Measurements from ENCODE around the gene DPH3. TPM values are rescaled to one million over a fixed set of nuclear protein-coding genes. Genes with fewer than 3 reads are reported as not detected.

DPH3 gene
- total and polyA plus RNA-seq, 10 of the 15 experiments (the other 5 are each of a cell fraction or from before 2014, with no cell fraction given): 10.8 to 71.8 (median 23.4) TPM

DNA sequence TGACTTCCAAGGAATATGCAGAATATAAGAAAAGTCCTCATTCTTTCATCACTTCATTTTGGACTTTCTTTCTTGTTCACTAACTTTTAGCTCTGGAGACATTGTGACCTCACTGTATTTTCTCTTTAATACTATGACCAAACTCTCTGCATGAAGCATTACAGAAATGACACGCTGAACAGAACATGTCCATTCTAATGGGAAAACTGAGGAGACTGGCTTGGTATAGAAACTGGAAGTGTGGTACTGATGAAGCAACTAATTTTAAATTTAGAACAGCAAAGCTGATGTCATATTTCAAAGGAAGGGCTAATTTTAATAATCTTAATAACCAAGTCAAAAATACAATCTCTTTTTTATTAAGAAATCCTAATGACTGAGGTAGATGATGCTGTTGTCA lies 4.7 kb downstream of the DPH3 start:
- no peak for ATAC-seq
- in situ Hi-C loops (cut with MboI) (no loop called here), intact Hi-C loops (cut with micrococcal nuclease; ENCODE audit: unreplicated experiment) (loop anchor here (10.0 kb wide), 1 partner anchor 975 kb away; no protein-coding TSS in a partner anchor)
- WGBS (ENCODE audit: insufficient coverage, insufficient replicate concordance, low lambda C conversion rate, missing lambda C conversion rate): 58% methylated on average over 1 of the region's 1 CpG
- BruUV-seq (replicated peaks): no TSS peak
- DNase-seq (ENCODE audit: low read depth, low spot score): no peak
- Histone ChIP-seq H3K27ac (ENCODE audit: control insufficient read depth, insufficient read depth) (no peak overlapping the region), H3K4me2 (ENCODE audit: control insufficient read depth, insufficient read depth) (no peak overlapping the region), H3K4me1 (ENCODE audit: control insufficient read depth, insufficient read depth, low read length) (no peaks in the 10 kb centered on the region; the same call in 1 of the 2 replicates), H3K79me2 (ENCODE audit: control insufficient read depth, insufficient read depth, low read length) (peaks cover 21% of the 10 kb centered on the region), H4K20me1 (ENCODE audit: control insufficient read depth, insufficient read depth) (no peaks in the 10 kb centered on the region), H3K36me3 (ENCODE audit: control insufficient read depth in 2 of 2, insufficient read depth in 2 of 2, low read length in 1 of 2) (peaks cover 0 to 2% of the 10 kb centered on the region in 2 experiments; a peak in 2 of 4 replicates), H3K9ac (ENCODE audit: control insufficient read depth, insufficient read depth, low read length) (no peak overlapping the region), H3K27me3 (replicated peaks in 1 of 2; ENCODE audit: control insufficient read depth in 2 of 2, insufficient read depth in 2 of 2, low read length in 1 of 2) (no peaks in the 10 kb centered on the region), H3K4me3 (no peak overlapping the region), H2AFZ (ENCODE audit: control insufficient read depth, low read depth, low read length) (no peak overlapping the region), H3K9me3 (replicated peaks; ENCODE audit: control insufficient read depth, insufficient read depth, low read length) (no peaks in the 10 kb centered on the region)
- FAIRE-seq: no peak
- RAD21 ChIA-PET (ENCODE audit: unreplicated experiment): no interaction called here
- SMC1A ChIA-PET (ENCODE audit: uncharacterized antibody, unreplicated experiment): no interaction called here
- CTCF ChIA-PET: interaction anchor here (1.2 to 2.3 kb wide), 2 partner anchors 9 to 12 kb away, joined by 3 to 13 read pairs; no protein-coding TSS in a partner anchor
- POLR2A ChIA-PET: no interaction called here
- TF ChIP-seq, protein P1, sequence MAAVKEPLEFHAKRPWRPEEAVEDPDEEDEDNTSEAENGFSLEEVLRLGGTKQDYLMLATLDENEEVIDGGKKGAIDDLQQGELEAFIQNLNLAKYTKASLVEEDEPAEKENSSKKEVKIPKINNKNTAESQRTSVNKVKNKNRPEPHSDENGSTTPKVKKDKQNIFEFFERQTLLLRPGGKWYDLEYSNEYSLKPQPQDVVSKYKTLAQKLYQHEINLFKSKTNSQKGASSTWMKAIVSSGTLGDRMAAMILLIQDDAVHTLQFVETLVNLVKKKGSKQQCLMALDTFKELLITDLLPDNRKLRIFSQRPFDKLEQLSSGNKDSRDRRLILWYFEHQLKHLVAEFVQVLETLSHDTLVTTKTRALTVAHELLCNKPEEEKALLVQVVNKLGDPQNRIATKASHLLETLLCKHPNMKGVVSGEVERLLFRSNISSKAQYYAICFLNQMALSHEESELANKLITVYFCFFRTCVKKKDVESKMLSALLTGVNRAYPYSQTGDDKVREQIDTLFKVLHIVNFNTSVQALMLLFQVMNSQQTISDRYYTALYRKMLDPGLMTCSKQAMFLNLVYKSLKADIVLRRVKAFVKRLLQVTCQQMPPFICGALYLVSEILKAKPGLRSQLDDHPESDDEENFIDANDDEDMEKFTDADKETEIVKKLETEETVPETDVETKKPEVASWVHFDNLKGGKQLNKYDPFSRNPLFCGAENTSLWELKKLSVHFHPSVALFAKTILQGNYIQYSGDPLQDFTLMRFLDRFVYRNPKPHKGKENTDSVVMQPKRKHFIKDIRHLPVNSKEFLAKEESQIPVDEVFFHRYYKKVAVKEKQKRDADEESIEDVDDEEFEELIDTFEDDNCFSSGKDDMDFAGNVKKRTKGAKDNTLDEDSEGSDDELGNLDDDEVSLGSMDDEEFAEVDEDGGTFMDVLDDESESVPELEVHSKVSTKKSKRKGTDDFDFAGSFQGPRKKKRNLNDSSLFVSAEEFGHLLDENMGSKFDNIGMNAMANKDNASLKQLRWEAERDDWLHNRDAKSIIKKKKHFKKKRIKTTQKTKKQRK (IDR thresholded peaks at IDR 0.05; ENCODE audit: low read depth, low read length): no peak
- TF ChIP-seq CHD2 (IDR thresholded peaks at IDR 0.05; ENCODE audit: borderline replicate concordance, low read depth, low read length) (no peak), ESRRA (IDR thresholded peaks at IDR 0.05; ENCODE audit: low read length) (no peak), NFYA (IDR thresholded peaks at IDR 0.05; ENCODE audit: borderline replicate concordance, low read depth, low read length) (no peak), BMI1 (IDR thresholded peaks at IDR 0.05; ENCODE audit: borderline replicate concordance) (no peak), NFYB (IDR thresholded peaks at IDR 0.05; ENCODE audit: insufficient read depth, low read depth, low read length) (no peak), ASH2L (IDR thresholded peaks at IDR 0.05; ENCODE audit: borderline replicate concordance, low read depth) (no peak), ZNF274 (IDR thresholded peaks at IDR 0.05; ENCODE audit: insufficient read depth, insufficient read length) (no peak), GATAD2B (conservative IDR thresholded peaks at IDR 0.05; ENCODE audit: low read depth) (no peak), NR2C1 (IDR thresholded peaks at IDR 0.05) (no peak), EGR1 (IDR thresholded peaks at IDR 0.05; ENCODE audit: borderline replicate concordance in 1 of 2, low read depth in 2 of 2, low read length in 2 of 2) (no peak), HDGF (IDR thresholded peaks at IDR 0.05) (no peak), RAD21 (IDR thresholded peaks at IDR 0.05; ENCODE audit: insufficient read depth, low read depth, low read length) (no peak), TCF12 (IDR thresholded peaks at IDR 0.05; ENCODE audit: low read depth, low read length) (no peak)
- TF ChIP-seq, protein P2, sequence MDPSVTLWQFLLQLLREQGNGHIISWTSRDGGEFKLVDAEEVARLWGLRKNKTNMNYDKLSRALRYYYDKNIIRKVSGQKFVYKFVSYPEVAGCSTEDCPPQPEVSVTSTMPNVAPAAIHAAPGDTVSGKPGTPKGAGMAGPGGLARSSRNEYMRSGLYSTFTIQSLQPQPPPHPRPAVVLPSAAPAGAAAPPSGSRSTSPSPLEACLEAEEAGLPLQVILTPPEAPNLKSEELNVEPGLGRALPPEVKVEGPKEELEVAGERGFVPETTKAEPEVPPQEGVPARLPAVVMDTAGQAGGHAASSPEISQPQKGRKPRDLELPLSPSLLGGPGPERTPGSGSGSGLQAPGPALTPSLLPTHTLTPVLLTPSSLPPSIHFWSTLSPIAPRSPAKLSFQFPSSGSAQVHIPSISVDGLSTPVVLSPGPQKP (IDR thresholded peaks at IDR 0.05; ENCODE audit: low read depth, low read length): no peak
- TF ChIP-seq, protein P3, sequence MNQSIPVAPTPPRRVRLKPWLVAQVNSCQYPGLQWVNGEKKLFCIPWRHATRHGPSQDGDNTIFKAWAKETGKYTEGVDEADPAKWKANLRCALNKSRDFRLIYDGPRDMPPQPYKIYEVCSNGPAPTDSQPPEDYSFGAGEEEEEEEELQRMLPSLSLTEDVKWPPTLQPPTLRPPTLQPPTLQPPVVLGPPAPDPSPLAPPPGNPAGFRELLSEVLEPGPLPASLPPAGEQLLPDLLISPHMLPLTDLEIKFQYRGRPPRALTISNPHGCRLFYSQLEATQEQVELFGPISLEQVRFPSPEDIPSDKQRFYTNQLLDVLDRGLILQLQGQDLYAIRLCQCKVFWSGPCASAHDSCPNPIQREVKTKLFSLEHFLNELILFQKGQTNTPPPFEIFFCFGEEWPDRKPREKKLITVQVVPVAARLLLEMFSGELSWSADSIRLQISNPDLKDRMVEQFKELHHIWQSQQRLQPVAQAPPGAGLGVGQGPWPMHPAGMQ (IDR thresholded peaks at IDR 0.05; ENCODE audit: borderline replicate concordance): no peak

Measured in GM12878 (cell line).